Activated CD8-positive, alpha-beta memory T cell treated with anti-CD3 and anti-CD28 coated beads, Interleukin-2, amount 50 U/mL, for 48 hours (primary cell): ENCODE measurements around the gene MEX3C.

Experiments used
- DNase-seq: peaks from one replicate; pipeline ENCODE4 v3.0.0-alpha.2; 2020

The MEX3C gene

GRCh38 chr18:51191128-51191717, 6.3 kb downstream of the MEX3C start:
- DNase-seq: no peak

- DNase-seq: no peak
Measured at GRCh38 chr18:51190000-51190399, 7.5 kb downstream of the MEX3C start.

GRCh38 chr18:51188024-51188701, 9.3 kb downstream of the MEX3C start:
- no peak for DNase-seq

GRCh38 chr18:51185075-51185474, 12.4 kb downstream of the MEX3C start:
- DNase-seq: no peak

- no peak for DNase-seq
Measured at GRCh38 chr18:51184091-51184457, 13.4 kb downstream of the MEX3C start.

- no peak for DNase-seq
Measured at GRCh38 chr18:51183372-51184090, 13.9 kb downstream of the MEX3C start.

GRCh38 chr18:51182824-51183223, 14.7 kb downstream of the MEX3C start:
- DNase-seq: no peak

GRCh38 chr18:51171625-51172259, 25.7 kb downstream of the MEX3C start:
- no peak for DNase-seq

- no peak for DNase-seq
Measured at GRCh38 chr18:51171223-51171622, 26.3 kb downstream of the MEX3C start.

- DNase-seq: no peak
Measured at GRCh38 chr18:51170664-51171063, 26.8 kb downstream of the MEX3C start.

- DNase-seq: no peak
Measured at GRCh38 chr18:51169731-51170130, 27.8 kb downstream of the MEX3C start.

GRCh38 chr18:51168960-51169662, 28.4 kb downstream of the MEX3C start:
- no peak for DNase-seq

- no peak for DNase-seq
Measured at GRCh38 chr18:51168026-51168742, 29.3 kb downstream of the MEX3C start.

- DNase-seq: no peak
Measured at GRCh38 chr18:51165296-51165695, 32.2 kb downstream of the MEX3C start.

GRCh38 chr18:51164761-51165281, 32.7 kb downstream of the MEX3C start:
- no peak for DNase-seq

GRCh38 chr18:51164342-51164741, 33.1 kb downstream of the MEX3C start:
- DNase-seq: no peak

GRCh38 chr18:51163543-51163942, 33.9 kb downstream of the MEX3C start:
- DNase-seq: no peak

- DNase-seq: no peak
Measured at GRCh38 chr18:51162617-51163016, 34.9 kb downstream of the MEX3C start.

- no peak for DNase-seq
Measured at GRCh38 chr18:51160646-51161045, 36.8 kb downstream of the MEX3C start.

GRCh38 chr18:51157215-51157614, 40.3 kb downstream of the MEX3C start:
- DNase-seq: no peak

- DNase-seq: no peak
Measured at GRCh38 chr18:51154431-51155063, 42.9 kb downstream of the MEX3C start.
